Measurements from ENCODE around the gene CPNE2. TPM values are rescaled to one million over a fixed set of nuclear protein-coding genes. Genes with fewer than 3 reads are reported as not detected.
A peak's percentile ranks its signal among the peaks of the same experiment; 100 is the strongest.

CPNE2 gene
- total RNA-seq, 4 donors from 2014 or later = 18.0 to 38.7 (median 27.8) TPM

GRCh38 chr16:57178196-57178595, 85.8 kb downstream of the CPNE2 start:
- no peaks in the 10 kb centered on the region for H3K9me3 ChIP-seq
- H3K4me1 ChIP-seq = peaks cover 0 to 27% (median 7%) of the 10 kb centered on the region in 3 donors
- 48 to 58% methylated on average over 3 of the region's 3 CpGs for WGBS, 2 donors (ENCODE audit: low coverage in 1 of 2)
- ATAC-seq = no peak
- peaks cover 0 to 21% of the 10 kb centered on the region in 2 donors for H3K36me3 ChIP-seq
- H3K27ac ChIP-seq = peak overlapping the region in 1 of 4 donors; percentile 2
- H3K4me3 ChIP-seq = no peak overlapping the region
- H3K27me3 ChIP-seq = no peaks in the 10 kb centered on the region
- TF ChIP-seq POLR2A (IDR thresholded peaks at IDR 0.05) = no peak
- TF ChIP-seq EP300 (IDR thresholded peaks at IDR 0.05) = no peak
- TF ChIP-seq, protein P1, sequence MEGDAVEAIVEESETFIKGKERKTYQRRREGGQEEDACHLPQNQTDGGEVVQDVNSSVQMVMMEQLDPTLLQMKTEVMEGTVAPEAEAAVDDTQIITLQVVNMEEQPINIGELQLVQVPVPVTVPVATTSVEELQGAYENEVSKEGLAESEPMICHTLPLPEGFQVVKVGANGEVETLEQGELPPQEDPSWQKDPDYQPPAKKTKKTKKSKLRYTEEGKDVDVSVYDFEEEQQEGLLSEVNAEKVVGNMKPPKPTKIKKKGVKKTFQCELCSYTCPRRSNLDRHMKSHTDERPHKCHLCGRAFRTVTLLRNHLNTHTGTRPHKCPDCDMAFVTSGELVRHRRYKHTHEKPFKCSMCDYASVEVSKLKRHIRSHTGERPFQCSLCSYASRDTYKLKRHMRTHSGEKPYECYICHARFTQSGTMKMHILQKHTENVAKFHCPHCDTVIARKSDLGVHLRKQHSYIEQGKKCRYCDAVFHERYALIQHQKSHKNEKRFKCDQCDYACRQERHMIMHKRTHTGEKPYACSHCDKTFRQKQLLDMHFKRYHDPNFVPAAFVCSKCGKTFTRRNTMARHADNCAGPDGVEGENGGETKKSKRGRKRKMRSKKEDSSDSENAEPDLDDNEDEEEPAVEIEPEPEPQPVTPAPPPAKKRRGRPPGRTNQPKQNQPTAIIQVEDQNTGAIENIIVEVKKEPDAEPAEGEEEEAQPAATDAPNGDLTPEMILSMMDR (IDR thresholded peaks at IDR 0.05) = no peak
- no peak for TF ChIP-seq POLR2AphosphoS5 (IDR thresholded peaks at IDR 0.05)

GRCh38 chr16:57178793-57179212, 86.4 kb downstream of the CPNE2 start:
- ATAC-seq = no peak
- Histone ChIP-seq H3K9me3 (no peaks in the 10 kb centered on the region), H3K4me1 (peaks cover 0 to 33% (median 7%) of the 10 kb centered on the region in 3 donors), H3K27me3 (no peaks in the 10 kb centered on the region), H3K36me3 (peaks cover 0 to 15% of the 10 kb centered on the region in 2 donors), H3K4me3 (no peak overlapping the region), H3K27ac (no peak overlapping the region)
- no peak for TF ChIP-seq POLR2A (IDR thresholded peaks at IDR 0.05)
- TF ChIP-seq, protein P1 (IDR thresholded peaks at IDR 0.05) = no peak
- TF ChIP-seq EP300 (IDR thresholded peaks at IDR 0.05) = no peak
- TF ChIP-seq POLR2AphosphoS5 (IDR thresholded peaks at IDR 0.05) = no peak
- 48 to 50% methylated on average over 4 of the region's 4 CpGs for WGBS, 2 donors (ENCODE audit: low coverage in 1 of 2)

DNA sequence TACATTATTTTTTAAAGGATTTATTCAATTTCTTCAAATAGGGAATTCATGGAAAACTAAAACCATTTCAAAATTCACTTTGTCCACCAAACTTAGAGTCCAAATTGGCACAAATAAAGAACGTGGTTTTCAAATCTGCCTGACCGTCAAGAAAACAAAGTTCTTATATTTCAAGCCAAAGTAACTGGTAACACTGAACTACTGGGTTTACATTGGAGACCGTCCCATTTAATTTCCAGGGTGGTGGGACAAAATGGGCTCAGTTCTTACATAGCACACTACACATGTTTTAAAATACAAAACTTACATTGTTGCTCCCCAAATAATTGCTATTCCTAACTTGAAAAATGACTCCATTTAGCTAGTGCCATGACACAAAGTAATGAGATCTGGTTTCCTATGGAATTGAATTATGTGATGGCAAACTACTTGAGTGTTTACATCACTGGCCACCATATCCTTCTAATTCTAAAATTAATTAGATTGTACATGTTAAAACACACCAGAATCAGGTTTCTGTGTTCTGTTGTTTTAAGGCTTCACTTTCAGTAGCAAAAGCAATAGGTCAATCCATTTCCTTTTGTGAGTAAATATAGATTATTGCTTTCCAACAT, 86.9 kb downstream of the CPNE2 start:
- no peak overlapping the region for H3K27ac ChIP-seq
- peaks cover 0 to 34% (median 7%) of the 10 kb centered on the region in 3 donors for H3K4me1 ChIP-seq
- H3K4me3 ChIP-seq = no peak overlapping the region
- ATAC-seq = no peak
- no peaks in the 10 kb centered on the region for H3K27me3 ChIP-seq
- no peaks in the 10 kb centered on the region for H3K9me3 ChIP-seq
- WGBS, 2 donors (ENCODE audit: low coverage in 1 of 2) = 66 to 81% methylated on average over 3 of the region's 3 CpGs
- peaks cover 0 to 11% of the 10 kb centered on the region in 2 donors for H3K36me3 ChIP-seq
- TF ChIP-seq, protein P1 (IDR thresholded peaks at IDR 0.05) = no peak
- TF ChIP-seq POLR2A (IDR thresholded peaks at IDR 0.05) = no peak
- TF ChIP-seq POLR2AphosphoS5 (IDR thresholded peaks at IDR 0.05) = no peak
- TF ChIP-seq EP300 (IDR thresholded peaks at IDR 0.05) = no peak

- WGBS, 2 donors (ENCODE audit: low coverage in 1 of 2) = 96% methylated on average over 3 to 4 of the region's 4 CpGs
Measured at GRCh38 chr16:57184113-57184512, 91.7 kb downstream of the CPNE2 start.

More at GRCh38 chr16:57184113-57184512, 91.7 kb downstream of the CPNE2 start:
- ATAC-seq = no peak
- H3K4me3 ChIP-seq = no peak overlapping the region
- no peaks in the 10 kb centered on the region for H3K27me3 ChIP-seq
- peaks cover 0 to 49% (median 15%) of the 10 kb centered on the region in 3 donors for H3K4me1 ChIP-seq
- H3K27ac ChIP-seq = no peak overlapping the region
- H3K36me3 ChIP-seq = peaks cover 0 to 8% of the 10 kb centered on the region in 2 donors
- no peaks in the 10 kb centered on the region for H3K9me3 ChIP-seq
- TF ChIP-seq, protein P1 (IDR thresholded peaks at IDR 0.05) = no peak
